T-cell (primary cell): ENCODE data around the gene PEX13. TPM values are rescaled to one million over a fixed set of nuclear protein-coding genes. Genes with fewer than 3 reads are reported as not detected.

Experiments used
- ATAC-seq, 4 experiments: fragments of 200-7000 bp in 3 of 4; fragments of 150-1000 bp in 1 of 4; cut with Tn5 transposase; replicated peaks in 1 of 4; 1 replicate in 3 of 4; 2 replicates in 1 of 4; pipeline ENCODE4 v1.10.0; 2021; ENCODE audit warnings: moderate library complexity in 3 of 4, mild to moderate bottlenecking in 2 of 4, moderate number of reproducible peaks in 1 of 4
- CTCF ChIA-PET, 2 donors: fragments of 300-600 bp; sonication (Branson Sonifier 250); formaldehyde crosslinking; loops; one replicate each; lab custom pipeline; 2022; ENCODE audit warnings: antibody characterized with exemption in 2 of 2; lab: Charles Lee
- POLR2A ChIA-PET, 2 donors: fragments of 300-600 bp; sonication (Branson Sonifier 250); formaldehyde crosslinking; loops; one replicate each; lab custom pipeline; 2022; ENCODE audit warnings: antibody characterized with exemption in 2 of 2; lab: Charles Lee
- DNase-seq, 35 experiments: peaks; one replicate each; pipeline versions ENCODE4 v3.0.0 to v3.0.0-alpha.2; 2013 to 2023
- H3K27ac ChIP-seq: one replicate; pipeline ENCODE4 v1.5.1; 2013; ENCODE audit warnings: low read length
- H3K27me3 ChIP-seq, 2 experiments: replicated peaks in 1 of 2; 1 replicate in 1 of 2; 2 replicates in 1 of 2; pipeline versions ENCODE4 v1.6.1 to v1.7.0; 2013; ENCODE audit warnings: low read length in 1 of 2, mixed read lengths in 1 of 2; ENCODE audit not compliant: control insufficient read depth in 2 of 2, insufficient read depth in 2 of 2; ENCODE audit errors: extremely low read depth in 1 of 2
- H3K36me3 ChIP-seq, 2 donors: 1 replicate in 1 of 2; 2 replicates in 1 of 2; pipeline versions ENCODE4 v1.6.1 to v1.7.0; 2013; ENCODE audit warnings: low read length in 1 of 2; ENCODE audit not compliant: control insufficient read depth in 2 of 2, insufficient read depth in 1 of 2; ENCODE audit errors: extremely low read depth in 1 of 2
- H3K4me1 ChIP-seq, 2 experiments: 1 replicate in 1 of 2; 2 replicates in 1 of 2; pipeline versions ENCODE4 v1.6.1 to v1.7.0; 2013; ENCODE audit warnings: low read length in 2 of 2, mixed read lengths in 1 of 2; ENCODE audit not compliant: insufficient read depth in 2 of 2, control insufficient read depth in 1 of 2; ENCODE audit errors: extremely low read depth in 1 of 2
- H3K4me3 ChIP-seq, 2 donors: 1 replicate in 1 of 2; 2 replicates in 1 of 2; pipeline versions ENCODE4 v1.5.1 to v1.7.0; 2013; ENCODE audit warnings: mild to moderate bottlenecking in 2 of 2, low read length in 1 of 2, moderate library complexity in 1 of 2; ENCODE audit not compliant: control insufficient read depth in 1 of 2; ENCODE audit errors: extremely low read depth in 1 of 2
- H3K9me3 ChIP-seq: 2 replicates; pipeline ENCODE4 v1.7.0; 2013
- H3K27ac Mint-ChIP-seq, 2 donors: one replicate each; pipeline ENCODE4 v1.8.0; 2020 to 2021; ENCODE audit warnings: mild to moderate bottlenecking in 2 of 2, mixed read lengths in 2 of 2
- H3K27me3 Mint-ChIP-seq, 2 donors: one replicate each; pipeline ENCODE4 v1.8.0; 2021 to 2022; ENCODE audit warnings: mixed read lengths in 2 of 2
- H3K36me3 Mint-ChIP-seq: one replicate; pipeline ENCODE4 v1.8.0; 2021; ENCODE audit warnings: mixed read lengths
- H3K4me1 Mint-ChIP-seq, 3 donors: one replicate each; pipeline ENCODE4 v1.8.0; 2020 to 2022; ENCODE audit warnings: mixed read lengths in 3 of 3, mild to moderate bottlenecking in 1 of 3
- H3K4me3 Mint-ChIP-seq, 3 donors: one replicate each; pipeline ENCODE4 v1.8.0; 2020 to 2022; ENCODE audit warnings: mild to moderate bottlenecking in 3 of 3, mixed read lengths in 3 of 3, moderate library complexity in 3 of 3
- H3K9me3 Mint-ChIP-seq, 3 donors: one replicate each; pipeline ENCODE4 v1.8.0; 2020 to 2022; ENCODE audit warnings: mixed read lengths in 3 of 3
- WGBS: methylation state at CpG from one replicate; pipeline ENCODE4 v1.1.5; 2013; ENCODE audit warnings: missing lambda C conversion rate; ENCODE audit not compliant: insufficient coverage; 5-methylcytosine and 5-hydroxymethylcytosine counted together
- total RNA-seq, 35 experiments: library from RNA in 6 of 35; stranded (reverse) in 6 of 35; fragments of 120-200 nt in 1 of 35; gene quantifications; one replicate each; pipeline versions ENCODE4 v1.2.1 to v1.2.4 and lab custom pipeline; 2013 to 2026

Gene PEX13
- total RNA-seq, 5 donors from 2014 or later (not counting 1 experiment from before 2014, with no cell fraction given): 12.6 to 22.8 (median 20.4) TPM

GRCh38 chr2:61091485-61091884, 74.0 kb downstream of the PEX13 start:
- Histone ChIP-seq H3K4me1 (no peaks in the 10 kb centered on the region), H3K9me3 (no peaks in the 10 kb centered on the region), H3K36me3 (no peaks in the 10 kb centered on the region), H3K27ac (no peak overlapping the region), H3K4me3 (no peak overlapping the region), H3K27me3 (no peaks in the 10 kb centered on the region)
- no peaks in the 10 kb centered on the region for H3K27me3 Mint-ChIP-seq
- WGBS: 100% methylated on average over 4 of the region's 8 CpGs
- POLR2A ChIA-PET: interaction anchor here in 1 of 2 donors (0.6 kb wide), 1 partner anchor 192 kb away, joined by 4 read pairs; no protein-coding TSS in a partner anchor
- ATAC-seq (no peak), DNase-seq (no peak)
- H3K9me3 Mint-ChIP-seq: no peaks in the 10 kb centered on the region
- H3K36me3 Mint-ChIP-seq: peaks cover 9% of the 10 kb centered on the region
- no peak overlapping the region for H3K27ac Mint-ChIP-seq
- CTCF ChIA-PET: no interaction called here
- peaks cover 0 to 2% (median 0%) of the 10 kb centered on the region in 3 donors for H3K4me1 Mint-ChIP-seq
- H3K4me3 Mint-ChIP-seq: no peak overlapping the region

- Mint-ChIP-seq H3K9me3 (no peaks in the 10 kb centered on the region), H3K27ac (no peak overlapping the region), H3K27me3 (no peaks in the 10 kb centered on the region), H3K4me1 (peaks cover 0 to 2% (median 0%) of the 10 kb centered on the region in 3 donors), H3K36me3 (peaks cover 4% of the 10 kb centered on the region), H3K4me3 (no peak overlapping the region)
- DNase-seq (no peak), ATAC-seq (no peak)
- H3K9me3 ChIP-seq: no peaks in the 10 kb centered on the region
- H3K27me3 ChIP-seq: no peaks in the 10 kb centered on the region
- no peak overlapping the region for H3K4me3 ChIP-seq
- no peaks in the 10 kb centered on the region for H3K36me3 ChIP-seq
- no peaks in the 10 kb centered on the region for H3K4me1 ChIP-seq
- 100% methylated on average over 1 of the region's 3 CpGs for WGBS
- H3K27ac ChIP-seq: no peak overlapping the region
- POLR2A ChIA-PET: no interaction called here
- CTCF ChIA-PET: interaction anchor here in 1 of 2 donors (0.6 kb wide), 1 partner anchor 16 kb away, joined by 3 read pairs; no protein-coding TSS in a partner anchor
Measured at GRCh38 chr2:61096438-61096837, 78.9 kb downstream of the PEX13 start.

- no peak for DNase-seq
- Histone ChIP-seq H3K27ac (no peak overlapping the region), H3K9me3 (no peaks in the 10 kb centered on the region), H3K27me3 (no peaks in the 10 kb centered on the region), H3K4me3 (no peak overlapping the region), H3K36me3 (no peaks in the 10 kb centered on the region), H3K4me1 (no peaks in the 10 kb centered on the region)
- Mint-ChIP-seq H3K27ac (no peak overlapping the region), H3K9me3 (no peaks in the 10 kb centered on the region), H3K27me3 (no peaks in the 10 kb centered on the region), H3K36me3 (peaks cover 12% of the 10 kb centered on the region), H3K4me3 (no peak overlapping the region), H3K4me1 (peaks cover 0 to 2% (median 0%) of the 10 kb centered on the region in 3 donors)
- ATAC-seq: no peak
- ChIA-PET CTCF (no interaction called here), POLR2A (no interaction called here)
- no CpG with 5 or more reads among the region's 4 CpGs for WGBS
Measured at GRCh38 chr2:61100801-61101200, 83.3 kb downstream of the PEX13 start.

Other genes starting within 250 kb of the PEX13 start
- gene REL, start 136.1 kb upstream of the PEX13 start, total RNA-seq: 10 to 100 TPM; 19.9 to 69.9 (median 25.1) TPM
- gene PUS10, start 535 bp downstream of the PEX13 start, total RNA-seq: 1 to 10 TPM; 5.2 to 6.4 (median 5.6) TPM
- 1 to 10 TPM; 2.8 to 6.2 (median 3.9) TPM for gene SANBR, start 48.2 kb downstream of the PEX13 start, total RNA-seq
- 10 to 100 TPM in 3 of 5 donors, 1 to 10 TPM in 2; 5.2 to 18.8 (median 12.0) TPM for gene C2orf74, start 144.5 kb downstream of the PEX13 start, total RNA-seq